ENCODE measurements around the gene LRRC59. TPM values are rescaled to one million over a fixed set of nuclear protein-coding genes. Genes with fewer than 3 reads are reported as not detected.

LRRC59 gene
- total and polyA plus RNA-seq, 2 donors (not counting 1 experiment from before 2014, with no cell fraction given): 27.7 to 31.2 TPM

DNA sequence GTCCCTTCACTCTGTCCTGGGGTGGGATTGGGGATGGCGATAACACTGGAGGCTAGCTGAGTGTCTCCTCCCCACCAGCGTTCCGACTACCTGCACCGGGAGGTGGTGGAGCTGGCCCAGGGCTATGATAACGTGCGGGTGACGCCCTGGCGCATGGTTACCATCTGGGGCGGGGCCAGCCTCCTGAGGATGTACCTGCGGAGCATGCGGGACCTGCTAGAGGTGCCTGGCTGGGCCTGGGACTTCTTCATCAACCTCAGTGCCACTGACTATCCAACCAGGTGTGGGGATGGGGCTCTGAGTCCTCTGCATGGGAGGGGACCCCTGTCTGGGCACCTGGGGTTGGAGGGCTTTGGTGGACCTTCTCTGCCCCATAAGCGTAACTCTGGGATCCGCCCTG lies 42.5 kb downstream of the LRRC59 start:
- no peak overlapping the region for H3K9ac ChIP-seq (ENCODE audit: low read length)
- H3K4me1 Mint-ChIP-seq: peaks cover 4% of the 10 kb centered on the region
- H3K9me3 ChIP-seq (ENCODE audit: control extremely low read depth in 1 of 3, control insufficient read depth in 2 of 3, insufficient read depth in 1 of 3, low read length in 2 of 3): no peaks in the 10 kb centered on the region
- intact Hi-C loops (cut with micrococcal nuclease): no loop called here
- ChIA-PET POLR2A (no interaction called here), CTCF (no interaction called here)
- no peaks in the 10 kb centered on the region for H3K79me2 ChIP-seq (ENCODE audit: control insufficient read depth, insufficient read depth, low read length)
- no peak overlapping the region for H3K4me2 ChIP-seq (replicated peaks; ENCODE audit: low read depth, low read length, poor library complexity, severe bottlenecking)
- no peak overlapping the region for H3K4me3 Mint-ChIP-seq
- H3K9me3 Mint-ChIP-seq (ENCODE audit: insufficient read depth): no peaks in the 10 kb centered on the region
- 98% methylated on average over 11 of the region's 13 CpGs for WGBS (ENCODE audit: insufficient coverage)
- H3K27me3 Mint-ChIP-seq: no peaks in the 10 kb centered on the region
- H2AFZ ChIP-seq (ENCODE audit: insufficient read depth, low read depth, low read length, poor library complexity, severe bottlenecking): no peak overlapping the region
- DNase-seq: no peak
- H3K27me3 ChIP-seq (replicated peaks in 1 of 4; ENCODE audit: control extremely low read depth in 1 of 4, control insufficient read depth in 3 of 4, insufficient read depth in 4 of 4, low read length in 3 of 4): no peaks in the 10 kb centered on the region
- H3K27ac ChIP-seq (ENCODE audit: low read length in 2 of 2): no peak overlapping the region
- H3K36me3 ChIP-seq (replicated peaks in 1 of 2; ENCODE audit: control extremely low read depth in 1 of 2, control insufficient read depth in 1 of 2, extremely low read depth in 1 of 2, insufficient read depth in 2 of 2, low read length in 1 of 2): peaks cover 0 to 50% of the 10 kb centered on the region in 2 experiments
- H3K4me3 ChIP-seq (ENCODE audit: control extremely low read depth in 1 of 5, extremely low read depth in 1 of 5, insufficient read depth in 1 of 5, low read depth in 2 of 5, low read length in 4 of 5): no peak overlapping the region
- H3K4me1 ChIP-seq (ENCODE audit: control insufficient read depth in 2 of 2, insufficient read depth in 2 of 2, low read length in 2 of 2): no peaks in the 10 kb centered on the region
- ATAC-seq (ENCODE audit: low read depth): no peak
- H3K27ac Mint-ChIP-seq: no peak overlapping the region
- TF ChIP-seq, protein P1, sequence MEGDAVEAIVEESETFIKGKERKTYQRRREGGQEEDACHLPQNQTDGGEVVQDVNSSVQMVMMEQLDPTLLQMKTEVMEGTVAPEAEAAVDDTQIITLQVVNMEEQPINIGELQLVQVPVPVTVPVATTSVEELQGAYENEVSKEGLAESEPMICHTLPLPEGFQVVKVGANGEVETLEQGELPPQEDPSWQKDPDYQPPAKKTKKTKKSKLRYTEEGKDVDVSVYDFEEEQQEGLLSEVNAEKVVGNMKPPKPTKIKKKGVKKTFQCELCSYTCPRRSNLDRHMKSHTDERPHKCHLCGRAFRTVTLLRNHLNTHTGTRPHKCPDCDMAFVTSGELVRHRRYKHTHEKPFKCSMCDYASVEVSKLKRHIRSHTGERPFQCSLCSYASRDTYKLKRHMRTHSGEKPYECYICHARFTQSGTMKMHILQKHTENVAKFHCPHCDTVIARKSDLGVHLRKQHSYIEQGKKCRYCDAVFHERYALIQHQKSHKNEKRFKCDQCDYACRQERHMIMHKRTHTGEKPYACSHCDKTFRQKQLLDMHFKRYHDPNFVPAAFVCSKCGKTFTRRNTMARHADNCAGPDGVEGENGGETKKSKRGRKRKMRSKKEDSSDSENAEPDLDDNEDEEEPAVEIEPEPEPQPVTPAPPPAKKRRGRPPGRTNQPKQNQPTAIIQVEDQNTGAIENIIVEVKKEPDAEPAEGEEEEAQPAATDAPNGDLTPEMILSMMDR (IDR thresholded peaks at IDR 0.05): no peak
- TF ChIP-seq EZH2 (IDR thresholded peaks at IDR 0.05; ENCODE audit: borderline replicate concordance, insufficient read depth, low read depth, low read length, poor library complexity, severe bottlenecking): no peak
- H4K20me1 ChIP-seq (ENCODE audit: control insufficient read depth, insufficient read depth, low read length, poor library complexity, severe bottlenecking): no peaks in the 10 kb centered on the region

DNA sequence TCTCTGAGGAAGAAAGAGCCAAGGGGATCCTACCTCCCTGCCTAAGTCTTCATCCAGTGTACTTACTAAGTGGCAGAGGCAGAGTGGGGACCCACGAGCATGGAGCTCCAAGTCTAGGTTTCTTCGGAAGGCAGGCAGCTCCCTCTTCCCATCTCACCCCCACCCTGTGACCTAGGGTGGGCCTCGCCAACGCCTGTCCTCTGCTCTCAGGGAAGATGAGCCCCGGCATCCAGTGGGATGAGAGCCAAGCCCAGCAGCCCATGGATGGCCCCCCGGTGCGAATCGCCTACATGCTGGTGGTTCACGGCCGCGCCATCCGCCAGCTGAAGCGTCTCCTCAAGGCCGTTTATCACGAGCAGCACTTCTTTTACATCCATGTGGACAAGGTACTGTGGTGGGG lies 43.1 kb downstream of the LRRC59 start:
- 100% methylated on average over 13 of the region's 15 CpGs for WGBS (ENCODE audit: insufficient coverage)
- DNase-seq: no peak
- Mint-ChIP-seq H3K27ac (no peak overlapping the region), H3K4me3 (no peak overlapping the region), H3K4me1 (peaks cover 4% of the 10 kb centered on the region), H3K27me3 (no peaks in the 10 kb centered on the region), H3K9me3 (ENCODE audit: insufficient read depth) (no peaks in the 10 kb centered on the region)
- Histone ChIP-seq H3K9ac (ENCODE audit: low read length) (no peak overlapping the region), H3K4me3 (ENCODE audit: control extremely low read depth in 1 of 5, extremely low read depth in 1 of 5, insufficient read depth in 1 of 5, low read depth in 2 of 5, low read length in 4 of 5) (no peak overlapping the region), H3K36me3 (replicated peaks in 1 of 2; ENCODE audit: control extremely low read depth in 1 of 2, control insufficient read depth in 1 of 2, extremely low read depth in 1 of 2, insufficient read depth in 2 of 2, low read length in 1 of 2) (peaks cover 0 to 44% of the 10 kb centered on the region in 2 experiments), H2AFZ (ENCODE audit: insufficient read depth, low read depth, low read length, poor library complexity, severe bottlenecking) (no peak overlapping the region), H4K20me1 (ENCODE audit: control insufficient read depth, insufficient read depth, low read length, poor library complexity, severe bottlenecking) (no peaks in the 10 kb centered on the region), H3K9me3 (ENCODE audit: control extremely low read depth in 1 of 3, control insufficient read depth in 2 of 3, insufficient read depth in 1 of 3, low read length in 2 of 3) (no peaks in the 10 kb centered on the region), H3K79me2 (ENCODE audit: control insufficient read depth, insufficient read depth, low read length) (peaks cover under 1% of the 10 kb centered on the region), H3K4me2 (replicated peaks; ENCODE audit: low read depth, low read length, poor library complexity, severe bottlenecking) (no peak overlapping the region), H3K4me1 (ENCODE audit: control insufficient read depth in 2 of 2, insufficient read depth in 2 of 2, low read length in 2 of 2) (no peaks in the 10 kb centered on the region), H3K27me3 (replicated peaks in 1 of 4; ENCODE audit: control extremely low read depth in 1 of 4, control insufficient read depth in 3 of 4, insufficient read depth in 4 of 4, low read length in 3 of 4) (no peaks in the 10 kb centered on the region), H3K27ac (ENCODE audit: low read length in 2 of 2) (no peak overlapping the region)
- no peak for TF ChIP-seq EZH2 (IDR thresholded peaks at IDR 0.05; ENCODE audit: borderline replicate concordance, insufficient read depth, low read depth, low read length, poor library complexity, severe bottlenecking)
- TF ChIP-seq, protein P1 (IDR thresholded peaks at IDR 0.05): no peak
- CTCF ChIA-PET: no interaction called here
- POLR2A ChIA-PET: no interaction called here
- no peak for ATAC-seq (ENCODE audit: low read depth)
- intact Hi-C loops (cut with micrococcal nuclease): no loop called here

All from B cell (primary cell).